ENCODE results near the gene CLRN3.

The CLRN3 gene

GRCh38 chr10:127882801-127883459 lies 9.8 kb downstream of the CLRN3 start:
- no peak overlapping the region for H3K4me3 ChIP-seq (ENCODE audit: low read depth, low read length)
- no peak overlapping the region for H4K91ac ChIP-seq (ENCODE audit: low read depth, low read length)
- H3K23ac ChIP-seq (ENCODE audit: low read length), result peak overlapping the region; percentile 60
- H3K4me2 ChIP-seq (ENCODE audit: low read length), result no peak overlapping the region
- H3K14ac ChIP-seq (ENCODE audit: low read length), result no peak overlapping the region
- no peak overlapping the region for H3K18ac ChIP-seq (ENCODE audit: low read length)
- H4K12ac ChIP-seq (ENCODE audit: low read depth, low read length), result no peak overlapping the region
- no peaks in the 10 kb centered on the region for H3K27me3 ChIP-seq (ENCODE audit: insufficient read depth, low read length)
- H2BK12ac ChIP-seq (ENCODE audit: low read length), result no peak overlapping the region
- H3K4me1 ChIP-seq (ENCODE audit: control insufficient read depth in 1 of 2, insufficient read depth in 2 of 2, low read length in 2 of 2), result peaks cover 4% of the 10 kb centered on the region in 2 experiments
- H2BK5ac ChIP-seq (ENCODE audit: low read depth, low read length, poor library complexity), result no peak overlapping the region
- no peak overlapping the region for H3K27ac ChIP-seq (ENCODE audit: low read depth, low read length)
- H3K4ac ChIP-seq (ENCODE audit: low read depth, low read length), result no peak overlapping the region
- H4K8ac ChIP-seq (ENCODE audit: low read depth, low read length), result no peak overlapping the region
- no peak overlapping the region for H3K9ac ChIP-seq (ENCODE audit: low read length)
- DNase-seq, result peak; percentile 11 to 21
- no peak overlapping the region for H2AK5ac ChIP-seq (ENCODE audit: low read length)
- no peaks in the 10 kb centered on the region for H3K9me3 ChIP-seq (ENCODE audit: insufficient read depth, low read depth, low read length)
- H2AFZ ChIP-seq (ENCODE audit: insufficient read depth, low read length, poor library complexity), result no peak overlapping the region
- no peaks in the 10 kb centered on the region for H3K36me3 ChIP-seq (ENCODE audit: control insufficient read depth in 1 of 2, insufficient read depth in 2 of 2, low read length in 2 of 2)
- no peak overlapping the region for H2BK120ac ChIP-seq (ENCODE audit: insufficient read depth, low read length, poor library complexity)
- no peaks in the 10 kb centered on the region for H3K79me1 ChIP-seq (ENCODE audit: low read length)
- no CpG with 5 or more reads among the region's 4 CpGs for WGBS (ENCODE audit: extremely low coverage, insufficient coverage, insufficient read length)
- no peaks in the 10 kb centered on the region for H3K79me2 ChIP-seq (ENCODE audit: control insufficient read depth, insufficient read depth, low read length, poor library complexity)

- no CpG with 5 or more reads among the region's 8 CpGs for WGBS (ENCODE audit: extremely low coverage, insufficient coverage, insufficient read length)
- Histone ChIP-seq H3K4me3 (ENCODE audit: low read depth, low read length) (no peak overlapping the region), H3K4me2 (ENCODE audit: low read length) (no peak overlapping the region), H3K79me2 (ENCODE audit: control insufficient read depth, insufficient read depth, low read length, poor library complexity) (no peaks in the 10 kb centered on the region), H4K8ac (ENCODE audit: low read depth, low read length) (no peak overlapping the region), H4K91ac (ENCODE audit: low read depth, low read length) (no peak overlapping the region), H4K12ac (ENCODE audit: low read depth, low read length) (no peak overlapping the region), H3K14ac (ENCODE audit: low read length) (no peak overlapping the region), H3K27ac (ENCODE audit: low read depth, low read length) (no peak overlapping the region), H2AK5ac (ENCODE audit: low read length) (no peak overlapping the region), H3K79me1 (ENCODE audit: low read length) (no peaks in the 10 kb centered on the region), H3K4me1 (ENCODE audit: control insufficient read depth in 1 of 2, insufficient read depth in 2 of 2, low read length in 2 of 2) (peaks cover 4% of the 10 kb centered on the region in 2 experiments), H3K9ac (ENCODE audit: low read length) (no peak overlapping the region), H3K9me3 (ENCODE audit: insufficient read depth, low read depth, low read length) (no peaks in the 10 kb centered on the region), H2AFZ (ENCODE audit: insufficient read depth, low read length, poor library complexity) (no peak overlapping the region), H2BK120ac (ENCODE audit: insufficient read depth, low read length, poor library complexity) (no peak overlapping the region), H3K36me3 (ENCODE audit: control insufficient read depth in 1 of 2, insufficient read depth in 2 of 2, low read length in 2 of 2) (no peaks in the 10 kb centered on the region), H3K27me3 (ENCODE audit: insufficient read depth, low read length) (no peaks in the 10 kb centered on the region), H3K18ac (ENCODE audit: low read length) (no peak overlapping the region), H2BK5ac (ENCODE audit: low read depth, low read length, poor library complexity) (no peak overlapping the region), H2BK12ac (ENCODE audit: low read length) (no peak overlapping the region), H3K4ac (ENCODE audit: low read depth, low read length) (no peak overlapping the region), H3K23ac (ENCODE audit: low read length) (no peak overlapping the region)
- no peak for DNase-seq
These were observed 10.3 kb downstream of the CLRN3 start for GRCh38 chr10:127882391-127882790.

DNA sequence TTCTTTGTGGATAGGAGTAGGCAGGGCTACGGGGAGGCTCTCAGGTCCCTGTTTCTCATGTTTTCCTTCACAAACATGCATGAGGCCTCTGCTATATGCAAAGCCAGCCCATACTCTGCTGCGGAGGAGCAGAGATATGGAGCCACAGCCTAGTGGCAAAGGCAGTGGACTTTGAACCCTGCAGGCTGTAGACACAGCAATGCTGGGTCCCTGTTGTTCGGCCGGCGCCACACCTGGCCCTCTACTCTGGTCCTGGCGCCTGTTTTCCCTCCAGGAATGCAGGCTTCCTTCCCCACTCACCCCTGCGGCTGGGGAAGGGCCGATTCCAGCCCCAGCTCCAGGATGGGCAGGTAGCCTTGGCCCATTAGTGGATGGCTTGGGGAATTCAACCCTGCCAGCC lies 11.5 kb downstream of the CLRN3 start:
- no peaks in the 10 kb centered on the region for H3K9me3 ChIP-seq (ENCODE audit: insufficient read depth, low read depth, low read length)
- H2AK5ac ChIP-seq (ENCODE audit: low read length), result no peak overlapping the region
- H3K14ac ChIP-seq (ENCODE audit: low read length), result no peak overlapping the region
- H3K27me3 ChIP-seq (ENCODE audit: insufficient read depth, low read length), result no peaks in the 10 kb centered on the region
- no peak overlapping the region for H4K12ac ChIP-seq (ENCODE audit: low read depth, low read length)
- no peaks in the 10 kb centered on the region for H3K36me3 ChIP-seq (ENCODE audit: control insufficient read depth in 1 of 2, insufficient read depth in 2 of 2, low read length in 2 of 2)
- no CpG with 5 or more reads among the region's 8 CpGs for WGBS (ENCODE audit: extremely low coverage, insufficient coverage, insufficient read length)
- no peak overlapping the region for H3K4ac ChIP-seq (ENCODE audit: low read depth, low read length)
- H3K23ac ChIP-seq (ENCODE audit: low read length), result no peak overlapping the region
- H2BK5ac ChIP-seq (ENCODE audit: low read depth, low read length, poor library complexity), result no peak overlapping the region
- H2BK120ac ChIP-seq (ENCODE audit: insufficient read depth, low read length, poor library complexity), result no peak overlapping the region
- H2BK12ac ChIP-seq (ENCODE audit: low read length), result no peak overlapping the region
- H3K4me2 ChIP-seq (ENCODE audit: low read length), result no peak overlapping the region
- H3K4me3 ChIP-seq (ENCODE audit: low read depth, low read length), result no peak overlapping the region
- H3K4me1 ChIP-seq (ENCODE audit: control insufficient read depth in 1 of 2, insufficient read depth in 2 of 2, low read length in 2 of 2), result peaks cover 4% of the 10 kb centered on the region in 2 experiments
- H3K9ac ChIP-seq (ENCODE audit: low read length), result no peak overlapping the region
- no peak overlapping the region for H3K18ac ChIP-seq (ENCODE audit: low read length)
- no peaks in the 10 kb centered on the region for H3K79me2 ChIP-seq (ENCODE audit: control insufficient read depth, insufficient read depth, low read length, poor library complexity)
- H3K27ac ChIP-seq (ENCODE audit: low read depth, low read length), result no peak overlapping the region
- H2AFZ ChIP-seq (ENCODE audit: insufficient read depth, low read length, poor library complexity), result no peak overlapping the region
- no peak for DNase-seq
- H3K79me1 ChIP-seq (ENCODE audit: low read length), result no peaks in the 10 kb centered on the region
- H4K8ac ChIP-seq (ENCODE audit: low read depth, low read length), result no peak overlapping the region
- H4K91ac ChIP-seq (ENCODE audit: low read depth, low read length), result no peak overlapping the region

- Histone ChIP-seq H3K36me3 (ENCODE audit: control insufficient read depth in 1 of 2, insufficient read depth in 2 of 2, low read length in 2 of 2) (no peaks in the 10 kb centered on the region), H4K12ac (ENCODE audit: low read depth, low read length) (no peak overlapping the region), H3K23ac (ENCODE audit: low read length) (no peak overlapping the region), H3K27ac (ENCODE audit: low read depth, low read length) (no peak overlapping the region), H2BK12ac (ENCODE audit: low read length) (no peak overlapping the region), H3K27me3 (ENCODE audit: insufficient read depth, low read length) (no peaks in the 10 kb centered on the region), H3K4me1 (ENCODE audit: control insufficient read depth in 1 of 2, insufficient read depth in 2 of 2, low read length in 2 of 2) (peaks cover 4% of the 10 kb centered on the region in 2 experiments), H3K18ac (ENCODE audit: low read length) (no peak overlapping the region), H3K9ac (ENCODE audit: low read length) (no peak overlapping the region), H3K4me3 (ENCODE audit: low read depth, low read length) (no peak overlapping the region), H4K91ac (ENCODE audit: low read depth, low read length) (no peak overlapping the region), H3K9me3 (ENCODE audit: insufficient read depth, low read depth, low read length) (no peaks in the 10 kb centered on the region), H3K4me2 (ENCODE audit: low read length) (no peak overlapping the region), H2AFZ (ENCODE audit: insufficient read depth, low read length, poor library complexity) (no peak overlapping the region), H2AK5ac (ENCODE audit: low read length) (no peak overlapping the region), H3K14ac (ENCODE audit: low read length) (no peak overlapping the region), H3K4ac (ENCODE audit: low read depth, low read length) (no peak overlapping the region), H2BK120ac (ENCODE audit: insufficient read depth, low read length, poor library complexity) (no peak overlapping the region), H3K79me1 (ENCODE audit: low read length) (no peaks in the 10 kb centered on the region), H3K79me2 (ENCODE audit: control insufficient read depth, insufficient read depth, low read length, poor library complexity) (no peaks in the 10 kb centered on the region), H4K8ac (ENCODE audit: low read depth, low read length) (no peak overlapping the region), H2BK5ac (ENCODE audit: low read depth, low read length, poor library complexity) (no peak overlapping the region)
- WGBS (ENCODE audit: extremely low coverage, insufficient coverage, insufficient read length), result no CpG with 5 or more reads among the region's 2 CpGs
- no peak for DNase-seq
These were observed 12.2 kb downstream of the CLRN3 start for GRCh38 chr10:127880557-127880956.

Data from trophoblast cell (in vitro differentiated cells and primary cell).